Measurements from ENCODE around the gene TYRO3.
"Not testable (repeated sequence)": the region's sequence is repeated elsewhere in the genome, so short reads cannot be mapped to it uniquely, and the experiment has no call there.

TYRO3 gene

DNA sequence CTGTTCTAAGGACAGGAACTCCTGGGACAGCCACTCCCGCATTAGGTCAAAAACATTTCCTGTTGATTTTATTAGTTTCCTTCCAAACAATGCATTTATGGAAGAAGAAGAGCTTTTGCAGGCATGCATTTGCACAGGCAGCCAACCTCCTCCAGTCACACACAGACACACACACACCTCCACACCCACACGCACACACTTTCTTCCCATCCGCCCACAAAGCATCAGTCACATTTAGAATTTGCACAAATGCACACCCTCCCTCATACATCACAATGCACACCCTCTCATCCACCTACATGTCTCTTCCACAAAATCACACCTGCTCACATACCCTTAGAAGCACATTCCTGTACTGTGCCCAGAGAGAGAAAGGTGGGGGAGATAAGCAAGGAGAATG, 4.1 kb upstream of the TYRO3 start:
- DNase-seq: no peak

- no peak for DNase-seq
Measured at GRCh38 chr15:41556677-41557076, 2.3 kb upstream of the TYRO3 start.

DNA sequence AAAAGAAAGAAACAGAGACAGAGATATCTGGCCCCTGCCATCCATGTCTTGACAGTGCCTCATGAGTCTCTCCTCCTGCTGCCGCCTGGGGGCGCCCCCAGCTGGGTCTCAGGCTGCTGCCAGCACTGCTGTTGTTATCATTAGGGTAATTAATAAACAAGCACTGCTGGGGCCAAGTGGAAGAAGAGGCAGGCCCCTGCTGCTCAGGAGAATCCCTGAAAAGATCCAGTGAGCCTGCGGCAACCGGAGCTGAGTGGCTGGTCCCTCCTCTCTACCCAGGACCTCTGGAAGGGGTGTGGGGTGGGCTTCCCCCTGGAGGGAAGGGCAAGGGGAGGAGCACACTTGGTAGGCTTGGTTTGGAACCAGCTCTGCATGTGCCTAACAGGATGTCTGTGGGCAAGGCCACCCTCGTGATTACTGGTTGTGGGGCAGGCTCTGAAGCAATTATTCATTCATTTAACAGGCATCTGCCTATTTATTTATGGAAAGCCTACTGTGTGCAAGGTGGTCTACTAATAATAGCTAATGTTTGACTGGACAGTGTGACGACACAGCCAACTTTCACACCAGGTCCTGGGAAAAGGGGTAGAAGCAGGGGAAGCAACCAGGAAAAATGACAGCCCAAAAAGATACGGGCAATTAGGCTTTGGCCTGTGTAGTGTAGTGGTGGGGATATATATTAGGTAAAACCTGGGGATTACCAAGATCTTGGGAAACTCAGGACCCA, 1.2 kb upstream of the TYRO3 start:
- peak; percentile 93 for DNase-seq

GRCh38 chr15:41559239-41559782, 299 bp downstream of the TYRO3 start:
- no peak for DNase-seq

DNA sequence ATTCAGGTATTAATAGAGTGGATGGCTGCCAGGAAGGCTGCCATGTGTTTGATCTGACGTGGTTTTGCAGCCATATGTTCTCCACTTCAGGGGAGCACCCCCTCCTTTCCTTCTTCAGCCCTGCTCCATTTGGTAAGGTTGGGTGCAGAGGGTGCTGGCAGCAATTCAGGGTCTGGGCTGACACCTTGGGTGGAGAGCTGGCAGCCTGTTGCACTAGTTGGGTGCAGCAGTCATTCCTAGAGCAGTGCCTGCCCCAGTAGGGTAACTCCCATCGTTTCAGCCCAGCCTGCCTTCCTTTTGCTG, 1.5 kb downstream of the TYRO3 start:
- no peak for DNase-seq

- DNase-seq: no peak
Measured at GRCh38 chr15:41561104-41561776, 2.2 kb downstream of the TYRO3 start.

DNA sequence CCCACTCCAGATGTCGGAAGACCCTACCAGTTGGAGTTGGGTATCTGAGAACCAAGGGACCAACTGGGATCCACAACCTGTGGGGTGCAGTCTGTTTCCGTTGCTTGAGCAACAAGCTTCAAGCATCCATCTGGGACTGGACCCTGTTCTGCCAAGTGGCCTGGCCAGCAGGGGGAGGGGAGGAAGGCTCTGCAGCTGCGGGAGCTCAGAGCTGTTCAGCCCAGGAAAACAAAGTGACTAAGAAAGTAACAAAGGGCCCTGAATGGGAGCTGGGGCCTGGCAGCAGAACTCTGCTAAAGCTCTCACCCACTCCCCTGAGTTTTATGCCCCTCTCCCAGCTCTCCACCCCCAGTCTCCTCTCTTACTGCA, 2.7 kb downstream of the TYRO3 start:
- no peak for DNase-seq

GRCh38 chr15:41562244-41562643, 3.2 kb downstream of the TYRO3 start:
- no peak for DNase-seq

DNA sequence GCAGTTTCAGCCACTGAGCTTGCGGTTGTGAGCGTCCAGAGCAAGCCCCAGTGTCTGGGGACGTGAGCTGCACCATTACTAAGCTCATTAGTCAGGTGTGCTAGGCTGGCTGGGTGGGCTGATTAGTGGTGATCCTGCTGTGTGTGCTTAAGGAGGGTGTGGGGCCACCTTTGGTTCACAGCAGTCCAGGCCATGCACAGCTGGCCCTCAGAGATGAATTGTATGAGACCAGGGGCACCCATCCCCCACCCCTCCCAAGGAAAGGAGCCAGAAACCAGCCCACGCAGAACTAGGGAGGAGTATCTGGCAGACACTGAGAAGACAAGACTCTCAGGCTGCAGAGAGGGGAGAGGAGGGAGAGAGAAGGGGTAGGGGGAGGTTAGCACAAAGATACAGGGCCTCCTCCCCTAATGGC, 3.8 kb downstream of the TYRO3 start:
- DNase-seq: no peak

DNA sequence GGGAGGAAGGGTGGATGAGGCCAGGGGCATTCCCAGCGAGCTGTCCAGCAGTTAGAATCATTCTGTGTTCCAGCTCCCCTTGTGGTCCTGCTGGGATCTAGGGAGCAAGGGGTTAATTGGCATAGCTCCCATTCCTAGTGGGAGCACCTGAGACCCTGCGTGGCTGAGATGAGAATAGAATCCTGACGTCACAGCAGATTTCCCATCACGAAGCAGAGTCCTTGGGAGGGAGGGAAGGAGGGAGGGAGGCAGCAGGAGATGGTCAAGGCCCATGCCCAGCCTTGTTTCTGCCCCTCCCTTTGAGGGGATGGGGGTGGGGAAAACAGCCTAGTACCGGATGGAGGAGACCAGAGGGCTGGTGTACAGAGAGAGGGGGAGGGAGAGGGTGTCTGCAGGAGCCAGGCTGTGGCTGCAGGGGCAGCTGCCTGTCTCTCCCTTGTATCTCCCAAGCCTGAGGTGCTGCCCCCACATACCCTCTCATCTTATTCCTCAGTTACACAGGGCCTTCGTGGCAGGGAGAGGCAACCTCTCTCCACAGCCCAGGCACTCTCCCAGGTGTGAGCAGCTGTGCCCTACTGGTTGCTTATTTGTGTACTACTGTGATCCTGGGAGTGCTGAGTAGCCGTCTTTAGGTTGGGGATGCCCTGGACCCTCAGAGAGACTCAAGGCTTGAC, 5.4 kb downstream of the TYRO3 start:
- no peak for DNase-seq

DNA sequence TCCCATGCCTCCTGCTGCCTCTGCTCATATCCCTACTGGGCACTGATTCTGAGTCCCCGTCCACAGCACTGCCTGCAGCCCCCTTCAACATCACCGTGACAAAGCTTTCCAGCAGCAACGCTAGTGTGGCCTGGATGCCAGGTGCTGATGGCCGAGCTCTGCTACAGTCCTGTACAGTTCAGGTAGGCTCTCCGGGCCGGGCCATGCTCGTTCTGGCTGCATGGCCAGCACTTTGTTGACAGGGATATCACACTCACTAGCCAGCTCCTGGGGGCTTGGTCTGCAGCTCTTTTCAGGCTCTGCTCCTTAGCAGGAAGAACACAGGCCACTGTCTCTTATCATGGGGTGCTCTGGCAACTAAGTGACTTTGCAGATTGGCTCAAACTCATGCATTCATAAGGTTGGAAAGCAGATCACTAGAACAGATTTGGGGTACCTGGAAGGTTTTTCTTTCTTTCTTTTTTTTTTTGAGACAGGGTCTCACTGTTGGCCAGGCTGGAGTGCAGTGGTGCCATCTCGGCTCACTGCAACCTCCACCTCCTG, 6.0 kb downstream of the TYRO3 start:
- DNase-seq: no peak

DNA sequence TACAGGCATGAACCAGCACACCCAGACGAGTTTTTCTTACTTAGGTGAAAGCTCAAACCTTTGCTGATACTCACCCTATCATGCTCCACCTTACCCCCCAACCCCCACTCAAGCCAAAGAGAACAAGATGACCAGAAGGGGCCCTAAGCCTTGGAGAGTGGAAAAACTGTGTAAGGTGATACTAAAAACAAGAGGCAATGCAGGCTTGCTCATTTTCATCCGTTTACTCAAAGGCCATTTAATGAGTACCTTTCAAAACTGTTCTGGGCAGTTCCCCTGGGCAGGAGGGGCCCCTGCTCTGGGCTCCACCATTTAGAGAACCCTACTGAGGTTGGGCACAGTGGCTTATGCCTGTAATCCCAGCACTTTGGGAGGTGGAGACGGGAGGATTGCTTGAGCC, 6.7 kb downstream of the TYRO3 start:
- DNase-seq: no peak

- DNase-seq: no peak
Measured at GRCh38 chr15:41566121-41566885, 7.3 kb downstream of the TYRO3 start.

DNA sequence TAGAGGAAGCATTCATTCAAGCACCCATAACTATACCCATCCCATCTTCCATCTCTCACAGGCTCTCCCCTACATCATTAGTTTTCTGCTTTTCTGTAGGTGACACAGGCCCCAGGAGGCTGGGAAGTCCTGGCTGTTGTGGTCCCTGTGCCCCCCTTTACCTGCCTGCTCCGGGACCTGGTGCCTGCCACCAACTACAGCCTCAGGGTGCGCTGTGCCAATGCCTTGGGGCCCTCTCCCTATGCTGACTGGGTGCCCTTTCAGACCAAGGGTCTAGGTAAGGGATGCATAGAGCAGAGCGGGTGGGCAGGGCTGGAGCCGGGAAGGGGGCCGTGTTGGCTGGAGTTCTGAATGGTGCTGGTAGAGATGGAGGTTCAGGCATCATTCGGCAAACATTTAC, 8.2 kb downstream of the TYRO3 start:
- DNase-seq: no peak

GRCh38 chr15:41567862-41568261, 8.8 kb downstream of the TYRO3 start:
- no peak for DNase-seq

GRCh38 chr15:41568350-41569017, 9.5 kb downstream of the TYRO3 start:
- no peak for DNase-seq

DNA sequence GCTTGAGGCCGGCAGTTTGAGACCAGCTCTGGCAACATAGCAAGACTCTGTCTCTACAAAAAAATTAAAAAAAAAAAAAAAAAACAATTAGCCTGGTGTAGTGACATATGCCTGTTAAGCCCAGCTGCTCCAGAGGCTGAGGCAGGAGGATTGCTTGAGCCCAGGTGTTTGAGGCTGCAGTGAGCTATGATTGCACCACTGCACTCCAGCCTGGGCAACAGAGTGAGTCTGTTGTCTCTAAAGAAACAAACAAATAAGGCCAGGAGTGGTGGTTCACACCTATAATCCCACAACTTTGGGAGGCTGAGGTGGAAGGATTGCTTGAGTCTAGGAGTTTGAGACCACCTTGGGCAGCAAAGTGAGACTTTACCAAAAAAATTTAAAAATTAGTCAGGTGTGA, 10.2 kb downstream of the TYRO3 start:
- not testable (repeated sequence) for DNase-seq

- DNase-seq: no peak
Measured at GRCh38 chr15:41570764-41571163, 11.8 kb downstream of the TYRO3 start.

DNA sequence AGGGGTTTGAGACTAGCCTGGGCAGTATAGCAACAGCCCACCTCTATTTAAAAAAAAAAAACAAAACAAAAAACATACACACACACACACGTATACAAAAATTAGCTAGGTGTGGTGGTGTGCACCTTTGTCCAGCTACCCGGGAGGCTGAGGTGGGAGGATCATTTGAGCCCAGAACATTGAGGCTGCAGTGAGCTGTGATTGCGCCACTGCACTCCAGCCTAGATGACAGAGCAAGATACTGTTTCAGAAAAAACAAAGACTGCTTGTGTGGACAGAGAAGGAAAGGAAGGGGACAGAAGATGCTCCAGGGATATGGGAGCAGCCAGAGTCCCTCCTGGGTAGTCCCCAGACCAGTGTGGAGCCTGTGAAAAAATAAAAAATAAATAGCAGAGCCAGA, 12.9 kb downstream of the TYRO3 start:
- no peak for DNase-seq

DNA sequence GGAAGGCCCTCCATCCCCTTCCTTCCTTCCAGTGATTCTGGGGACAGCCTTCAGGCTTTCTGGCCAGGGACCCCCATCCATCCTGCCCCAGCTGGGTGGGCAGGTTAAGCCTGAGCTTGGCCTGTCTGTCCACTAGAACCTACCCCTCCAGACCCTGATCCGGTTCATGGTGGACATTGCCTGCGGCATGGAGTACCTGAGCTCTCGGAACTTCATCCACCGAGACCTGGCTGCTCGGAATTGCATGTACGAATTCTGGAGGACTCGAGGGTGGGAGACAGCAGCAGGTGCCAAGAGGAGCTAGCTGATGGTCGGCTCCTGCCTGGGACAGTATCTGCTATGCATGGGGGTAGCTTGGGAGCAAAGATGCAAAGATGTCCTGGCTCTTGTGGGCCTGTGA, 13.9 kb downstream of the TYRO3 start:
- no peak for DNase-seq

- DNase-seq: no peak
Measured at GRCh38 chr15:41573396-41573795, 14.4 kb downstream of the TYRO3 start.

GRCh38 chr15:41574158-41574557, 15.1 kb downstream of the TYRO3 start:
- DNase-seq: no peak

DNA sequence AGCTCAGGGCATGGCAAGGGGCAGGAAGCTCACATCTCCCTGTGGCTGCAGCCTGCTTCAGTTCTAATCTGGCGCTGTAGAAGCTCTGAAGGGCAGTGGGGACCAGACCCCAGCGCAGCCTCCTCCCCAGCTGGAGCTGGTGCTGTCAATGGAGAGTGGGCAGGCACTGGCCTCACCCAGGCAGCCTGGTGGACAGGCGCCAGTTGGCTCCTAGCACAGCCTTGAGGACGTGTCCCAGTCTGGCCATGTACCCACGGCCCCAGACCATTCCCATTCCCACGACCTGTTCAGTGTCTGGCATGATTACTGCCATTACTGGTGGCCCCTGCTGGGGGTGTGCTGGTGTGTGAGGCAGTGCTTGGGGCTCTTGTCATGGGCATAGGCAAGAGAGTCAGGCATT, 16.3 kb downstream of the TYRO3 start:
- DNase-seq: no peak

Measured in hematopoietic multipotent progenitor cell treated with erythropoietin and hydrocortisone succinate and interleukin-3 and kit ligand, for 4 days (in vitro differentiated cells).